DND-41 (cell line): ENCODE results near the gene UGP2.

ENCODE experiments used
- ATAC-seq: fragments of 200-7000 bp; cut with Tn5 transposase; 3 replicates; pipeline ENCODE4 v1.9.1; 2021; ENCODE audit warnings: low read depth; ENCODE audit not compliant: insufficient read depth
- DNase-seq: peaks from one replicate; pipeline ENCODE4 v3.0.0-alpha.2; 2020
- H2AFZ ChIP-seq: 2 replicates; pipeline ENCODE4 v1.6.0; 2012; ENCODE audit warnings: low read depth, low read length
- H3K27ac ChIP-seq: 2 replicates; pipeline ENCODE4 v1.5.1; 2012; ENCODE audit warnings: low read length, inconsistent platforms
- H3K27me3 ChIP-seq: fragments of 200-600 bp; sonication (generic); 2 replicates; pipeline ENCODE4 v1.6.0; 2012; ENCODE audit warnings: low read length, mild to moderate bottlenecking, inconsistent platforms; ENCODE audit not compliant: insufficient read depth, poor library complexity
- H3K36me3 ChIP-seq: 2 replicates; pipeline ENCODE4 v1.5.1; 2012; ENCODE audit warnings: low read length, inconsistent platforms; ENCODE audit not compliant: insufficient read depth
- H3K4me1 ChIP-seq: 2 replicates; pipeline ENCODE4 v1.5.1; 2012; ENCODE audit warnings: mild to moderate bottlenecking, low read length; ENCODE audit not compliant: insufficient read depth
- H3K4me2 ChIP-seq: 2 replicates; pipeline ENCODE4 v1.6.0; 2012; ENCODE audit warnings: mild to moderate bottlenecking, moderate library complexity, low read length, inconsistent platforms; ENCODE audit not compliant: insufficient read depth
- H3K4me3 ChIP-seq, 2 experiments: fragments of 200-600 bp in 1 of 2; shearing (Covaris generic) in 1 of 2; 2 replicates each; pipeline ENCODE4 v1.5.1; 2012 to 2016; ENCODE audit warnings: inconsistent platforms in 2 of 2, low read length in 2 of 2, mild to moderate bottlenecking in 2 of 2, low read depth in 1 of 2, moderate library complexity in 1 of 2
- H3K79me2 ChIP-seq: 2 replicates; pipeline ENCODE4 v1.6.0; 2012; ENCODE audit warnings: low read length, inconsistent platforms; ENCODE audit not compliant: insufficient read depth
- H3K9ac ChIP-seq: 2 replicates; pipeline ENCODE4 v1.6.0; 2012; ENCODE audit warnings: low read depth, mild to moderate bottlenecking, inconsistent platforms, low read length, moderate library complexity
- H3K9me3 ChIP-seq: 2 replicates; pipeline ENCODE4 v1.5.1; 2012; ENCODE audit warnings: low read length, moderate library complexity, mild to moderate bottlenecking, inconsistent platforms; ENCODE audit not compliant: insufficient read depth, severe bottlenecking
- H4K20me1 ChIP-seq: 2 replicates; pipeline ENCODE4 v1.6.0; 2012; ENCODE audit warnings: low read length; ENCODE audit not compliant: insufficient read depth
- EZH2 ChIP-seq: IDR thresholded peaks from 3 replicates; pipeline ENCODE4 v1.6.1; 2012; ENCODE audit warnings: borderline replicate concordance, low read depth, mild to moderate bottlenecking, moderate library complexity, low read length, inconsistent platforms; ENCODE audit not compliant: severe bottlenecking
- TF ChIP-seq, protein P1 (sequence below): IDR thresholded peaks from 2 replicates; pipeline ENCODE4 v1.5.1; 2012; ENCODE audit warnings: borderline replicate concordance, low read length, moderate library complexity, mild to moderate bottlenecking; ENCODE audit not compliant: poor library complexity, severe bottlenecking; ENCODE audit errors: extremely low read depth

Gene UGP2

DNA sequence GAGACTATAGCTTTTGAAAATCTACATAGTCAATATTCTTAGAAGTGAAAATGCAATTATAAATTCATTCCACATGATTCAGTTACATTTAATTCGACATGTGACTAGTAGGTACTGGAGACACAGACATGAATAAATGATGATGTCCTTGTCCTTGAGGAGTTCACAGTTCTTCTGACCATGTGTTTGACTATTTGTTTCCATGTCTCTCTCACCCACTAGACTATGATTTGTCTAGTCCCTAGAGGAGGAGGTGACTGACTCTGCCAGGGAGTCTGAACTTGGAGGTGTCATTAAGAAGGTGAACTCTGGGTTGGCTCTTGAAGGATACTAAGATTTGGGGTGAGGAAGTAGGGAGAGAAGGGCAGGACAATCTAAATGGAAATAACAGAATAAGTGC, 20.7 kb upstream of the UGP2 start:
- Histone ChIP-seq H3K27me3 (no peaks in the 10 kb centered on the region), H3K36me3 (no peaks in the 10 kb centered on the region), H3K9ac (no peak overlapping the region), H3K27ac (no peak overlapping the region), H4K20me1 (no peaks in the 10 kb centered on the region), H3K79me2 (no peaks in the 10 kb centered on the region), H3K4me3 (no peak overlapping the region), H3K4me2 (no peak overlapping the region), H3K4me1 (no peaks in the 10 kb centered on the region), H2AFZ (no peak overlapping the region), H3K9me3 (no peaks in the 10 kb centered on the region)
- no peak for DNase-seq
- TF ChIP-seq, protein P1, sequence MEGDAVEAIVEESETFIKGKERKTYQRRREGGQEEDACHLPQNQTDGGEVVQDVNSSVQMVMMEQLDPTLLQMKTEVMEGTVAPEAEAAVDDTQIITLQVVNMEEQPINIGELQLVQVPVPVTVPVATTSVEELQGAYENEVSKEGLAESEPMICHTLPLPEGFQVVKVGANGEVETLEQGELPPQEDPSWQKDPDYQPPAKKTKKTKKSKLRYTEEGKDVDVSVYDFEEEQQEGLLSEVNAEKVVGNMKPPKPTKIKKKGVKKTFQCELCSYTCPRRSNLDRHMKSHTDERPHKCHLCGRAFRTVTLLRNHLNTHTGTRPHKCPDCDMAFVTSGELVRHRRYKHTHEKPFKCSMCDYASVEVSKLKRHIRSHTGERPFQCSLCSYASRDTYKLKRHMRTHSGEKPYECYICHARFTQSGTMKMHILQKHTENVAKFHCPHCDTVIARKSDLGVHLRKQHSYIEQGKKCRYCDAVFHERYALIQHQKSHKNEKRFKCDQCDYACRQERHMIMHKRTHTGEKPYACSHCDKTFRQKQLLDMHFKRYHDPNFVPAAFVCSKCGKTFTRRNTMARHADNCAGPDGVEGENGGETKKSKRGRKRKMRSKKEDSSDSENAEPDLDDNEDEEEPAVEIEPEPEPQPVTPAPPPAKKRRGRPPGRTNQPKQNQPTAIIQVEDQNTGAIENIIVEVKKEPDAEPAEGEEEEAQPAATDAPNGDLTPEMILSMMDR, result no peak
- no peak for TF ChIP-seq EZH2
- no peak for ATAC-seq

DNA sequence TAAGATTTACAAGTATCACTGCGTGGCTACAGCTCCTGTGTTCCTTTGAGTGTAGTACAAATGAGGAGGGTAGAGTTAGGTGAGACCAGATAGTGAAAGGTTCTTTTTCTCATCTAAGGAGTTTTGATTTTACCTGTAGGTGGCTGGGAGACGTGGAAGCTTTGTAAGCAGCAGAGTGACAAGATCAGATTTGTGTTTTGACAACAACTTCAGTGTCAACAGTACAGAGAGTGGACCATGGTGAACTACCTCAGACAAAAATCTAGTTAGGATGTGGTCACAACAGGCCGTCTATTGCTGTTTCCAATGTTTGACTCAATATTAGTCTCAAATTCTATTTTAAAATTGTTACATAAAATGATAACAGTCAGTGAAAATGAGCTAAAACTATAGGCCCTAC, 20.3 kb upstream of the UGP2 start:
- Histone ChIP-seq H3K27ac (no peak overlapping the region), H3K27me3 (no peaks in the 10 kb centered on the region), H3K79me2 (no peaks in the 10 kb centered on the region), H3K4me3 (no peak overlapping the region), H2AFZ (no peak overlapping the region), H3K36me3 (no peaks in the 10 kb centered on the region), H3K4me1 (no peaks in the 10 kb centered on the region), H3K4me2 (no peak overlapping the region), H4K20me1 (no peaks in the 10 kb centered on the region), H3K9me3 (no peaks in the 10 kb centered on the region), H3K9ac (no peak overlapping the region)
- no peak for DNase-seq
- TF ChIP-seq EZH2, result no peak
- TF ChIP-seq, protein P1, result no peak
- no peak for ATAC-seq

DNA sequence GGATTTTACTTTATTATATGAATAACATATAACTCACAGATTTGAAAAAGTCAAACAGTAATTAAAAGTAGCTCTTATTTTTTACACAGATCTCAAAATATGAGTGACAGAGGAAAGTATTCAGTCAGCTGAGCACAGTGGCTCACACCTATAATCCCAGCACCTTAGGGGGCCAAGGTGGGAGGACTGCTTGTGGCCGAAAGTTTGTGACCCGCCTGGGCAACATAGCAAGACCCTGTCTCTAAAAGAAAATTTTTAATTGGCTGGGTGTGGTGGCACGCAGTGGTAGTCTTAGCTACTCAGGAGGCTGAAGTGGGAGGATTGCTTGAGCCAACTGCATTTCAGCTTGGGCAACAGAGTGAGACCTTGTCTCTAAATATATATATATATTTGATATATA, 19.2 kb upstream of the UGP2 start:
- no peak for DNase-seq
- no peaks in the 10 kb centered on the region for H3K4me1 ChIP-seq
- no peaks in the 10 kb centered on the region for H4K20me1 ChIP-seq

More for the DNA sequence above, 19.2 kb upstream of the UGP2 start:
- H3K4me3 ChIP-seq, result no peak overlapping the region
- no peak overlapping the region for H3K9ac ChIP-seq
- no peaks in the 10 kb centered on the region for H3K27me3 ChIP-seq
- TF ChIP-seq, protein P1, result no peak
- no peak for TF ChIP-seq EZH2
- ATAC-seq, result no peak
- H3K27ac ChIP-seq, result no peak overlapping the region
- H3K79me2 ChIP-seq, result no peaks in the 10 kb centered on the region
- H3K36me3 ChIP-seq, result no peaks in the 10 kb centered on the region
- H3K4me2 ChIP-seq, result no peak overlapping the region
- H3K9me3 ChIP-seq, result no peaks in the 10 kb centered on the region
- H2AFZ ChIP-seq, result no peak overlapping the region
